B cell (primary cell): ENCODE data around the gene NBL1. TPM values are rescaled to one million over a fixed set of nuclear protein-coding genes. Genes with fewer than 3 reads are reported as not detected.

Source experiments
- ATAC-seq: fragments of 200-7000 bp; cut with Tn5 transposase; one replicate; pipeline ENCODE4 v1.10.0; 2021; ENCODE audit warnings: low read depth, mild to moderate bottlenecking, moderate number of reproducible peaks, moderate library complexity
- CTCF ChIA-PET: fragments of 350-600 bp; sonication (Branson Sonifier 250); formaldehyde crosslinking; loops from one replicate; lab custom pipeline; 2021; ENCODE audit warnings: antibody characterized with exemption, inconsistent platforms; lab: Charles Lee
- POLR2A ChIA-PET: fragments of 350-600 bp; sonication (Branson Sonifier 250); formaldehyde crosslinking; loops from one replicate; lab custom pipeline; 2021; ENCODE audit warnings: antibody characterized with exemption; lab: Charles Lee
- DNase-seq: peaks from one replicate; pipeline ENCODE4 v3.0.0; 2013
- H2AFZ ChIP-seq: 2 replicates; pipeline ENCODE4 v1.6.1; 2012; ENCODE audit warnings: mild to moderate bottlenecking, low read depth, low read length; ENCODE audit not compliant: insufficient read depth, poor library complexity, severe bottlenecking
- H3K27ac ChIP-seq, 2 donors: 1 replicate in 1 of 2; 2 replicates in 1 of 2; pipeline ENCODE4 v1.5.1; 2012 to 2013; ENCODE audit warnings: low read length in 2 of 2, mild to moderate bottlenecking in 2 of 2, moderate library complexity in 1 of 2
- H3K27me3 ChIP-seq, 4 experiments: fragments of 200-600 bp in 1 of 4; sonication (generic) in 1 of 4; replicated peaks in 1 of 4; 1 replicate in 2 of 4; 2 replicates in 2 of 4; pipeline versions ENCODE4 v1.6.1 to v1.7.0; 2013 to 2016; ENCODE audit warnings: low read length in 3 of 4, mild to moderate bottlenecking in 2 of 4, mixed read lengths in 1 of 4, moderate library complexity in 1 of 4; ENCODE audit not compliant: insufficient read depth in 4 of 4, control insufficient read depth in 3 of 4; ENCODE audit errors: control extremely low read depth in 1 of 4
- H3K36me3 ChIP-seq, 2 experiments: replicated peaks in 1 of 2; 1 replicate in 1 of 2; 2 replicates in 1 of 2; pipeline versions ENCODE4 v1.6.1 to v1.7.1; 2013; ENCODE audit warnings: low read length in 1 of 2; ENCODE audit not compliant: insufficient read depth in 2 of 2, control insufficient read depth in 1 of 2; ENCODE audit errors: control extremely low read depth in 1 of 2, extremely low read depth in 1 of 2
- H3K4me1 ChIP-seq, 2 donors: fragments of 200-600 bp in 1 of 2; sonication (generic) in 1 of 2; 1 replicate in 1 of 2; 2 replicates in 1 of 2; pipeline versions ENCODE4 v1.5.1 to v1.6.1; 2013 to 2017; ENCODE audit warnings: low read length in 2 of 2; ENCODE audit not compliant: control insufficient read depth in 2 of 2, insufficient read depth in 2 of 2
- H3K4me2 ChIP-seq: replicated peaks from 2 replicates; pipeline ENCODE3; 2012; ENCODE audit warnings: mild to moderate bottlenecking, low read depth, low read length; ENCODE audit not compliant: poor library complexity, severe bottlenecking
- H3K4me3 ChIP-seq, 5 experiments: fragments of 200-600 bp in 1 of 5; sonication (generic) in 1 of 5; 1 replicate in 3 of 5; 2 replicates in 2 of 5; pipeline versions ENCODE4 v1.5.1 to v1.7.0; 2011 to 2016; ENCODE audit warnings: low read length in 4 of 5, mild to moderate bottlenecking in 4 of 5, low read depth in 2 of 5, control low read depth in 1 of 5, moderate library complexity in 1 of 5; ENCODE audit not compliant: insufficient read depth in 1 of 5; ENCODE audit errors: control extremely low read depth in 1 of 5, extremely low read depth in 1 of 5
- H3K79me2 ChIP-seq: fragments of 200-600 bp; sonication (generic); one replicate; pipeline ENCODE4 v1.6.0; 2016; ENCODE audit warnings: low read length; ENCODE audit not compliant: control insufficient read depth, insufficient read depth
- H3K9ac ChIP-seq: fragments of 200-600 bp; sonication (generic); 2 replicates; pipeline ENCODE4 v1.6.1; 2017; ENCODE audit warnings: mild to moderate bottlenecking, low read length, moderate library complexity
- H3K9me3 ChIP-seq, 3 donors: one replicate each; pipeline versions ENCODE4 v1.6.1 to v1.7.1; 2013; ENCODE audit warnings: low read length in 2 of 3; ENCODE audit not compliant: control insufficient read depth in 2 of 3, insufficient read depth in 1 of 3; ENCODE audit errors: control extremely low read depth in 1 of 3
- H4K20me1 ChIP-seq: 2 replicates; pipeline ENCODE4 v1.6.0; 2012; ENCODE audit warnings: mild to moderate bottlenecking, low read length; ENCODE audit not compliant: insufficient read depth, control insufficient read depth, poor library complexity, severe bottlenecking
- H3K27ac Mint-ChIP-seq: one replicate; pipeline ENCODE4 v1.8.0; 2021; ENCODE audit warnings: mixed read lengths
- H3K27me3 Mint-ChIP-seq: one replicate; pipeline ENCODE4 v1.8.0; 2021; ENCODE audit warnings: mixed read lengths
- H3K4me1 Mint-ChIP-seq: one replicate; pipeline ENCODE4 v1.8.0; 2021; ENCODE audit warnings: mixed read lengths
- H3K4me3 Mint-ChIP-seq: one replicate; pipeline ENCODE4 v1.8.0; 2021; ENCODE audit warnings: mixed read lengths
- H3K9me3 Mint-ChIP-seq: one replicate; pipeline ENCODE4 v1.8.0; 2022; ENCODE audit warnings: mixed read lengths; ENCODE audit not compliant: insufficient read depth
- EZH2 ChIP-seq: IDR thresholded peaks from 2 replicates; pipeline ENCODE4 v1.6.1; 2012; ENCODE audit warnings: borderline replicate concordance, low read depth, mild to moderate bottlenecking, moderate library complexity, low read length; ENCODE audit not compliant: insufficient read depth, poor library complexity, severe bottlenecking
- WGBS: methylation state at CpG from one replicate; pipeline ENCODE4 v1.1.5; 2013; ENCODE audit warnings: missing lambda C conversion rate; ENCODE audit not compliant: insufficient coverage; 5-methylcytosine and 5-hydroxymethylcytosine counted together
- intact Hi-C: fragments of 100-400 bp; cut with micrococcal nuclease; formaldehyde crosslinking; loops from one replicate; pipeline ENCODE4 v1.10.0; 2022
- polyA plus RNA-seq: library from polyadenylated mRNA; depleted of rRNA; stranded (reverse); fragments of >200 nt; gene quantifications from 2 replicates; pipeline ENCODE4 v1.2.3, GENCODE V29; 2012
- total RNA-seq, 2 donors: library from RNA; stranded (reverse); fragments of 120-200 nt in 1 of 2; gene quantifications; 1 replicate in 1 of 2; 2 replicates in 1 of 2; pipeline versions ENCODE4 v1.2.3 to v1.2.4, GENCODE V29; 2013 to 2022
- TF ChIP-seq, protein P1 (sequence below): fragments of 200-600 bp; IDR thresholded peaks from one replicate; pipeline ENCODE4 v1.8.0; 2022; ENCODE audit warnings: antibody characterized with exemption, mild to moderate bottlenecking

NBL1 gene
- total and polyA plus RNA-seq, 2 donors (not counting 1 experiment from before 2014, with no cell fraction given): 0.74 to 0.97 TPM

DNA sequence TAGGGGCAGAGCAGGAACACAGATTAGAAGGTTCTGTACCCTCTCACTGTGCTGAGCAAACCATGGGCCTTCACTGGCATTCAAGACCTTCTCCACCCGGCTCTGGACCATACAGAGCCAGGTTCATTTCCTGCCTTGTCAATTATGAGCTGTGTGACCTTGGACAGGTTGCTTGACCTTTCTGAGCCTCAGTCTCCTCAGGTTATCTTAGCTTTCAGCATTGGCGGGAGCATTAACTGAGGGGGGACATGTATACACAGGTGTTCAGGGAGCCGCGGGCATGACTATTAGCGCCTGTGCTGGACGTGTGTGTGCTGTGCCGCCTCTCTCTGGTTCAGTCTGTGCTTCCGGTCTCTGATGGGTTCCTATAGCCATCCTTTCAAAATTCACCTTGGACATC, 52.7 kb downstream of the NBL1 start:
- Mint-ChIP-seq H3K4me1 (peaks cover 10% of the 10 kb centered on the region), H3K4me3 (no peak overlapping the region), H3K9me3 (no peaks in the 10 kb centered on the region), H3K27me3 (no peaks in the 10 kb centered on the region), H3K27ac (no peak overlapping the region)
- no peak overlapping the region for H3K9ac ChIP-seq
- no peak overlapping the region for H3K4me3 ChIP-seq
- TF ChIP-seq, protein P1, sequence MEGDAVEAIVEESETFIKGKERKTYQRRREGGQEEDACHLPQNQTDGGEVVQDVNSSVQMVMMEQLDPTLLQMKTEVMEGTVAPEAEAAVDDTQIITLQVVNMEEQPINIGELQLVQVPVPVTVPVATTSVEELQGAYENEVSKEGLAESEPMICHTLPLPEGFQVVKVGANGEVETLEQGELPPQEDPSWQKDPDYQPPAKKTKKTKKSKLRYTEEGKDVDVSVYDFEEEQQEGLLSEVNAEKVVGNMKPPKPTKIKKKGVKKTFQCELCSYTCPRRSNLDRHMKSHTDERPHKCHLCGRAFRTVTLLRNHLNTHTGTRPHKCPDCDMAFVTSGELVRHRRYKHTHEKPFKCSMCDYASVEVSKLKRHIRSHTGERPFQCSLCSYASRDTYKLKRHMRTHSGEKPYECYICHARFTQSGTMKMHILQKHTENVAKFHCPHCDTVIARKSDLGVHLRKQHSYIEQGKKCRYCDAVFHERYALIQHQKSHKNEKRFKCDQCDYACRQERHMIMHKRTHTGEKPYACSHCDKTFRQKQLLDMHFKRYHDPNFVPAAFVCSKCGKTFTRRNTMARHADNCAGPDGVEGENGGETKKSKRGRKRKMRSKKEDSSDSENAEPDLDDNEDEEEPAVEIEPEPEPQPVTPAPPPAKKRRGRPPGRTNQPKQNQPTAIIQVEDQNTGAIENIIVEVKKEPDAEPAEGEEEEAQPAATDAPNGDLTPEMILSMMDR: no peak
- TF ChIP-seq EZH2: no peak
- POLR2A ChIA-PET: no interaction called here
- no peaks in the 10 kb centered on the region for H3K79me2 ChIP-seq
- DNase-seq (no peak), ATAC-seq (no peak)
- no peak overlapping the region for H3K27ac ChIP-seq
- peaks cover 0 to 6% of the 10 kb centered on the region in 2 donors for H3K4me1 ChIP-seq
- no peaks in the 10 kb centered on the region for H3K9me3 ChIP-seq
- H3K27me3 ChIP-seq: no peaks in the 10 kb centered on the region
- no peak overlapping the region for H2AFZ ChIP-seq
- intact Hi-C loops: no loop called here
- WGBS: 97% methylated on average over 8 of the region's 8 CpGs
- peaks cover 0 to 27% of the 10 kb centered on the region in 2 experiments for H3K36me3 ChIP-seq
- H3K4me2 ChIP-seq: no peak overlapping the region
- CTCF ChIA-PET: no interaction called here
- H4K20me1 ChIP-seq: no peaks in the 10 kb centered on the region

DNA sequence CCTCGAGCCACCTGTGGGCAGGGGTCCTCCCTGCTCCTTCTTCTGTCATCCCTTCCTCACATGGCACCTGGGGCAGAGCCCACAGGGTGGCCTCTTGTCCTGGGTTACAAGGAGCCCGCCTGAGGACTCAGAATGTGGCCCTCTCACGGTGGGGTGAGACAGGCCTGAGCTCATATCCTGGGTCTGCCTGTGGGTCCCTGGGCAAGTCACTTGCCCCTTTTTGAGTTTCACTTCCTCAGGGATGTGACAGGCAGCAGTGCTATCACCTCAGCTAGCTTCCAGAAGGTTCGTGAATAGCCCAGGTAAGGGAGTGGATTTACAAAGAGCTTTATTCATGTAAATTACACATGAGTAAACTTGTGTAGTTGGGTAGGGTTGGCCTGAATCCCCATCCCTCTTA, 54.1 kb downstream of the NBL1 start:
- Histone ChIP-seq H3K4me3 (no peak overlapping the region), H3K9me3 (no peaks in the 10 kb centered on the region), H3K4me2 (no peak overlapping the region), H3K27me3 (no peaks in the 10 kb centered on the region), H3K4me1 (peaks cover 0 to 6% of the 10 kb centered on the region in 2 donors), H3K27ac (no peak overlapping the region), H3K79me2 (no peaks in the 10 kb centered on the region), H3K9ac (no peak overlapping the region), H2AFZ (no peak overlapping the region), H4K20me1 (no peaks in the 10 kb centered on the region), H3K36me3 (peaks cover 0 to 22% of the 10 kb centered on the region in 2 experiments)
- H3K27me3 Mint-ChIP-seq: no peaks in the 10 kb centered on the region
- CTCF ChIA-PET: interaction anchor here (0.7 to 1.2 kb wide), 5 partner anchors 8 to 37 kb away, joined by 3 to 5 read pairs (median 3); no protein-coding TSS in a partner anchor
- DNase-seq: peak; percentile 27
- no peak for ATAC-seq
- H3K4me1 Mint-ChIP-seq: peaks cover 10% of the 10 kb centered on the region
- POLR2A ChIA-PET: no interaction called here
- H3K9me3 Mint-ChIP-seq: no peaks in the 10 kb centered on the region
- 73% methylated on average over 3 of the region's 4 CpGs for WGBS
- no peak for TF ChIP-seq EZH2
- TF ChIP-seq, protein P1: no peak
- intact Hi-C loops: no loop called here
- no peak overlapping the region for H3K4me3 Mint-ChIP-seq
- no peak overlapping the region for H3K27ac Mint-ChIP-seq
